HG02571 (cell line): ENCODE measurements around the gene SLC17A5.
A peak's percentile ranks its signal among the peaks of the same experiment; 100 is the strongest.
"Not testable (repeated sequence)": the region's sequence is repeated elsewhere in the genome, so short reads cannot be mapped to it uniquely, and the experiment has no call there.

Experiments used
- ATAC-seq: cut with Tn5 transposase; IDR thresholded peaks from one replicate; pipeline ENCODE4 v1.9.1; 2021; ENCODE audit warnings: mild to moderate bottlenecking, moderate library complexity; ENCODE audit not compliant: unreplicated experiment

SLC17A5 gene

GRCh38 chr6:73569121-73569520, 84.7 kb downstream of the SLC17A5 start:
- no peak for ATAC-seq

GRCh38 chr6:73566954-73567591, 86.7 kb downstream of the SLC17A5 start:
- no peak for ATAC-seq

- not testable (repeated sequence) for ATAC-seq
These were observed 87.3 kb downstream of the SLC17A5 start for GRCh38 chr6:73566486-73566871.

- no peak for ATAC-seq
These were observed 87.9 kb downstream of the SLC17A5 start for GRCh38 chr6:73565767-73566485.

- no peak for ATAC-seq
These were observed 89.0 kb downstream of the SLC17A5 start for GRCh38 chr6:73564578-73565345.

GRCh38 chr6:73562558-73562957, 91.2 kb downstream of the SLC17A5 start:
- ATAC-seq, result no peak

- peak; percentile 54 for ATAC-seq
These were observed 92.9 kb downstream of the SLC17A5 start for GRCh38 chr6:73560853-73561407.

- no peak for ATAC-seq
These were observed 93.5 kb downstream of the SLC17A5 start for GRCh38 chr6:73560182-73560732.

- not testable (repeated sequence) for ATAC-seq
These were observed 94.4 kb downstream of the SLC17A5 start for GRCh38 chr6:73559399-73559794.

GRCh38 chr6:73558624-73559398, 95.0 kb downstream of the SLC17A5 start:
- ATAC-seq, result peak; percentile 34

- ATAC-seq, result no peak
These were observed 97.0 kb downstream of the SLC17A5 start for GRCh38 chr6:73556836-73557235.

GRCh38 chr6:73555380-73555949, 98.3 kb downstream of the SLC17A5 start:
- not testable (repeated sequence) for ATAC-seq

- not testable (repeated sequence) for ATAC-seq
These were observed 102.7 kb downstream of the SLC17A5 start for GRCh38 chr6:73551115-73551514.

GRCh38 chr6:73548458-73549446, 105.0 kb downstream of the SLC17A5 start:
- ATAC-seq, result no peak

- ATAC-seq, result no peak
These were observed 106.8 kb downstream of the SLC17A5 start for GRCh38 chr6:73547036-73547435.
